H9 (cell line): ENCODE results near the gene HTN3. TPM values are rescaled to one million over a fixed set of nuclear protein-coding genes. Genes with fewer than 3 reads are reported as not detected.
"Not testable (repeated sequence)": the region's sequence is repeated elsewhere in the genome, so short reads cannot be mapped to it uniquely, and the experiment has no call there.

Experiments
- DNase-seq: peaks from one replicate; pipeline ENCODE4 v3.0.0-alpha.2; 2017
- H2AFZ ChIP-seq: one replicate; pipeline ENCODE4 v1.6.1; 2013; ENCODE audit warnings: mild to moderate bottlenecking, low read length, control low read depth, moderate library complexity
- H2AK5ac ChIP-seq: 2 replicates; pipeline ENCODE4 v1.6.1; 2013; ENCODE audit warnings: low read length, control low read depth, mixed read lengths; ENCODE audit not compliant: insufficient read length
- H2BK120ac ChIP-seq: one replicate; pipeline ENCODE4 v1.6.1; 2013; ENCODE audit warnings: low read depth, mild to moderate bottlenecking, low read length, control low read depth, inconsistent platforms; ENCODE audit not compliant: poor library complexity, severe bottlenecking
- H2BK12ac ChIP-seq: 2 replicates; pipeline ENCODE4 v1.6.1; 2013; ENCODE audit warnings: low read length, control low read depth, mixed read lengths, low read depth; ENCODE audit not compliant: insufficient read length
- H2BK15ac ChIP-seq: 2 replicates; pipeline ENCODE4 v1.6.1; 2013; ENCODE audit warnings: low read depth, low read length, control low read depth
- H2BK20ac ChIP-seq: one replicate; pipeline ENCODE4 v1.6.1; 2013; ENCODE audit warnings: low read depth, mild to moderate bottlenecking, low read length, control low read depth, inconsistent platforms; ENCODE audit not compliant: poor library complexity, severe bottlenecking
- H2BK5ac ChIP-seq: 2 replicates; pipeline ENCODE4 v1.6.1; 2013; ENCODE audit warnings: low read length, control low read depth, mixed read lengths; ENCODE audit not compliant: insufficient read length
- H3K14ac ChIP-seq: 2 replicates; pipeline ENCODE4 v1.6.1; 2013; ENCODE audit warnings: low read length, control low read depth; ENCODE audit not compliant: insufficient read depth
- H3K18ac ChIP-seq: 2 replicates; pipeline ENCODE4 v1.6.1; 2013; ENCODE audit warnings: low read depth, mild to moderate bottlenecking, mixed read lengths, low read length, control low read depth; ENCODE audit not compliant: insufficient read length
- H3K23ac ChIP-seq: 2 replicates; pipeline ENCODE4 v1.6.1; 2013; ENCODE audit warnings: low read length, control low read depth, mixed read lengths, low read depth; ENCODE audit not compliant: insufficient read length
- H3K23me2 ChIP-seq: 2 replicates; pipeline ENCODE4 v1.6.1; 2013; ENCODE audit warnings: low read depth, mild to moderate bottlenecking, mixed read lengths, low read length, control low read depth; ENCODE audit not compliant: insufficient read length, poor library complexity, severe bottlenecking
- H3K27ac ChIP-seq: 2 replicates; pipeline ENCODE4 v1.5.1; 2013; ENCODE audit warnings: low read length, control low read depth, mixed read lengths, low read depth; ENCODE audit not compliant: insufficient read length
- H3K27me3 ChIP-seq: 2 replicates; pipeline ENCODE4 v1.6.1; 2013; ENCODE audit warnings: low read length, control low read depth, inconsistent platforms; ENCODE audit not compliant: insufficient read depth
- H3K4ac ChIP-seq: 2 replicates; pipeline ENCODE4 v1.6.1; 2013; ENCODE audit warnings: low read depth, mild to moderate bottlenecking, control low read depth, inconsistent platforms, low read length, moderate library complexity
- H3K4me1 ChIP-seq: 2 replicates; pipeline ENCODE4 v1.6.1; 2013; ENCODE audit warnings: low read length, control low read depth, inconsistent platforms; ENCODE audit not compliant: insufficient read depth
- H3K4me2 ChIP-seq: 2 replicates; pipeline ENCODE4 v1.6.1; 2013; ENCODE audit warnings: low read length, control low read depth, mixed read lengths; ENCODE audit not compliant: insufficient read length, insufficient read depth
- H3K56ac ChIP-seq: 2 replicates; pipeline ENCODE4 v1.6.1; 2013; ENCODE audit warnings: low read depth, mild to moderate bottlenecking, mixed read lengths, low read length, control low read depth; ENCODE audit not compliant: insufficient read length
- H3K79me1 ChIP-seq: 2 replicates; pipeline ENCODE4 v1.6.1; 2013; ENCODE audit warnings: low read depth, mild to moderate bottlenecking, moderate library complexity, low read length, control low read depth, inconsistent platforms; ENCODE audit not compliant: insufficient read depth, poor library complexity, severe bottlenecking
- H3K79me2 ChIP-seq: 2 replicates; pipeline ENCODE4 v1.6.1; 2013; ENCODE audit warnings: low read length, control low read depth, inconsistent platforms; ENCODE audit not compliant: insufficient read depth
- H3K9ac ChIP-seq: 2 replicates; pipeline ENCODE4 v1.6.1; 2013; ENCODE audit warnings: low read length, control low read depth, mixed read lengths; ENCODE audit not compliant: insufficient read length; ENCODE audit errors: extremely low read depth
- H3K9me3 ChIP-seq: one replicate; pipeline ENCODE4 v1.6.1; 2013; ENCODE audit warnings: low read depth, low read length, inconsistent platforms; ENCODE audit not compliant: control insufficient read depth
- H3T11ph ChIP-seq: one replicate; pipeline ENCODE4 v1.6.1; 2013; ENCODE audit warnings: mild to moderate bottlenecking, low read length, control low read depth, inconsistent platforms
- H4K20me1 ChIP-seq: one replicate; pipeline ENCODE4 v1.6.1; 2013; ENCODE audit not compliant: control insufficient read depth, insufficient read length, insufficient read depth
- H4K5ac ChIP-seq: 2 replicates; pipeline ENCODE4 v1.6.1; 2013; ENCODE audit warnings: low read depth, mild to moderate bottlenecking, mixed read lengths, low read length, control low read depth; ENCODE audit not compliant: insufficient read length
- H4K8ac ChIP-seq: replicated peaks from 2 replicates; pipeline ENCODE4 v1.6.1; 2013; ENCODE audit warnings: low read length, control low read depth, mixed read lengths, low read depth; ENCODE audit not compliant: insufficient read length
- H4K91ac ChIP-seq: 2 replicates; pipeline ENCODE4 v1.6.1; 2013; ENCODE audit warnings: low read depth, mild to moderate bottlenecking, moderate library complexity, mixed read lengths, low read length, control low read depth; ENCODE audit not compliant: insufficient read length
- H3K27ac Mint-ChIP-seq, 3 experiments: 2 replicates in 2 of 3; 3 replicates in 1 of 3; pipeline ENCODE4 v1.8.0; 2020 to 2021; ENCODE audit warnings: mixed read lengths in 3 of 3, mild to moderate bottlenecking in 1 of 3, moderate library complexity in 1 of 3
- H3K27me3 Mint-ChIP-seq: 2 replicates; pipeline ENCODE4 v1.8.0; 2021; ENCODE audit warnings: low read depth, mild to moderate bottlenecking, moderate library complexity, mixed read lengths
- H3K36me3 Mint-ChIP-seq, 3 experiments: 2 replicates in 2 of 3; 3 replicates in 1 of 3; pipeline ENCODE4 v1.8.0; 2020 to 2021; ENCODE audit warnings: low read depth in 3 of 3, mixed read lengths in 3 of 3; ENCODE audit not compliant: insufficient read depth in 1 of 3
- H3K4me1 Mint-ChIP-seq, 2 experiments: 2 replicates each; pipeline ENCODE4 v1.8.0; 2020; ENCODE audit warnings: mixed read lengths in 2 of 2
- H3K4me3 Mint-ChIP-seq, 2 experiments: 2 replicates in 1 of 2; 3 replicates in 1 of 2; pipeline ENCODE4 v1.8.0; 2020 to 2021; ENCODE audit warnings: mild to moderate bottlenecking in 2 of 2, mixed read lengths in 2 of 2, moderate library complexity in 1 of 2
- H3K9me3 Mint-ChIP-seq, 2 experiments: 2 replicates in 1 of 2; 3 replicates in 1 of 2; pipeline ENCODE4 v1.8.0; 2020; ENCODE audit warnings: mild to moderate bottlenecking in 2 of 2, mixed read lengths in 2 of 2, moderate library complexity in 1 of 2
- WGBS: extraction: QIAGEN DNeasy Blood & Tissue Kit; methylation state at CpG from one replicate; pipeline ENCODE4 v1.1.7; 2013; ENCODE audit warnings: missing lambda C conversion rate, low lambda C conversion rate, mixed read lengths; ENCODE audit not compliant: insufficient read length; ENCODE audit errors: extremely low coverage; 5-methylcytosine and 5-hydroxymethylcytosine counted together
- total RNA-seq: library from RNA; stranded (reverse); gene quantifications from 2 replicates; pipeline ENCODE4 v1.2.1, GENCODE V29; 2021
- TF ChIP-seq, protein P1 (sequence below): fragments of 200-600 bp; sonication (generic); conservative IDR thresholded peaks from 3 replicates; pipeline ENCODE4 v1.8.0; 2021; ENCODE audit warnings: antibody characterized with exemption, mild to moderate bottlenecking

Gene HTN3
- total RNA-seq, 1 experiment from 2014 or later = not detected

DNA sequence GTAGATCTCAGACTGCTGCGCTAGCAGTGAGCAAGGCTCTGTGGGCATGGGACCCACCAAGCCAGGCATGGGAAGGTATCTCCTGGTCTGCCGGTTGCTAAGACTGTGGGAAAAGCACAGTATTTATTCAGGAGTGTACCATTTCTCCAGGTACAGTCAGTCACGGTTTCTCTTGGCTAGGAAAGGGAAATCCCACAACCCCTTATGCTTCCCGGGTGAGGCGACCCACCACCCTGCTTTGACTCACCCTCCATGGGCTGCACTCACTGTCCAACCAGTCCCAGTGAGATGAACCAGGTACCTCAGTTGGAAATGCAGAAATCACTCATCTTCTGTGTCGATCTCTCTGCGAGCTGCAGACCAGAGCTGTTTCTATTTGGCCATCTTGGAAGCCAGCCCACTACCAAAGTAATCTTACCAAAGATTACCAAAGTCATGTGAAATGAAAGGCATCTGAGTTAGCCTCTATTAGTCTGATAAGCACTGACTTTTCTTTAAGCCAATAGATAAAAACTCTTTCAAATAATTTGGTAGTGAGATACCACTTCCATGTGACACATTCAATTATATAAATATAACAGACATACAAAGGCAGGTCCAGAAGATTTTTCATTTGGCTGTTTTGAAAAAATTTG, 13.5 kb downstream of the HTN3 start:
- H3K9ac ChIP-seq = no peak overlapping the region
- no peaks in the 10 kb centered on the region for H3K27me3 ChIP-seq
- no peak overlapping the region for H3K27ac ChIP-seq
- H3K4me1 Mint-ChIP-seq = no peaks in the 10 kb centered on the region
- H2AK5ac ChIP-seq = no peak overlapping the region
- no peak overlapping the region for H2BK20ac ChIP-seq
- H3K4me3 Mint-ChIP-seq = no peak overlapping the region
- peaks cover 0 to 24% (median 3%) of the 10 kb centered on the region in 3 experiments; a peak in 4 of 7 replicates for H3K36me3 Mint-ChIP-seq
- no peak overlapping the region for H4K5ac ChIP-seq
- no peaks in the 10 kb centered on the region for H4K20me1 ChIP-seq
- H3K4me2 ChIP-seq = no peak overlapping the region
- H3K14ac ChIP-seq = no peak overlapping the region
- no peak overlapping the region for H4K91ac ChIP-seq
- H2AFZ ChIP-seq = no peak overlapping the region
- no peak overlapping the region for H2BK12ac ChIP-seq
- H2BK120ac ChIP-seq = no peak overlapping the region
- no peaks in the 10 kb centered on the region for H3K4me1 ChIP-seq
- H3K79me2 ChIP-seq = no peaks in the 10 kb centered on the region
- TF ChIP-seq, protein P1, sequence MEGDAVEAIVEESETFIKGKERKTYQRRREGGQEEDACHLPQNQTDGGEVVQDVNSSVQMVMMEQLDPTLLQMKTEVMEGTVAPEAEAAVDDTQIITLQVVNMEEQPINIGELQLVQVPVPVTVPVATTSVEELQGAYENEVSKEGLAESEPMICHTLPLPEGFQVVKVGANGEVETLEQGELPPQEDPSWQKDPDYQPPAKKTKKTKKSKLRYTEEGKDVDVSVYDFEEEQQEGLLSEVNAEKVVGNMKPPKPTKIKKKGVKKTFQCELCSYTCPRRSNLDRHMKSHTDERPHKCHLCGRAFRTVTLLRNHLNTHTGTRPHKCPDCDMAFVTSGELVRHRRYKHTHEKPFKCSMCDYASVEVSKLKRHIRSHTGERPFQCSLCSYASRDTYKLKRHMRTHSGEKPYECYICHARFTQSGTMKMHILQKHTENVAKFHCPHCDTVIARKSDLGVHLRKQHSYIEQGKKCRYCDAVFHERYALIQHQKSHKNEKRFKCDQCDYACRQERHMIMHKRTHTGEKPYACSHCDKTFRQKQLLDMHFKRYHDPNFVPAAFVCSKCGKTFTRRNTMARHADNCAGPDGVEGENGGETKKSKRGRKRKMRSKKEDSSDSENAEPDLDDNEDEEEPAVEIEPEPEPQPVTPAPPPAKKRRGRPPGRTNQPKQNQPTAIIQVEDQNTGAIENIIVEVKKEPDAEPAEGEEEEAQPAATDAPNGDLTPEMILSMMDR = no peak
- no peaks in the 10 kb centered on the region for H3K9me3 ChIP-seq
- H3K79me1 ChIP-seq = no peaks in the 10 kb centered on the region
- no peak overlapping the region for H3K23ac ChIP-seq
- no peak overlapping the region for H3K56ac ChIP-seq
- H3K27me3 Mint-ChIP-seq = no peaks in the 10 kb centered on the region; the same call in 1 of the 2 replicates
- no peak overlapping the region for H2BK5ac ChIP-seq
- peaks cover 16 to 21% of the 10 kb centered on the region in 2 experiments for H3K9me3 Mint-ChIP-seq
- H3T11ph ChIP-seq = no peak overlapping the region
- no peaks in the 10 kb centered on the region for H3K23me2 ChIP-seq
- H2BK15ac ChIP-seq = no peak overlapping the region
- H3K4ac ChIP-seq = no peak overlapping the region
- H3K27ac Mint-ChIP-seq = no peak overlapping the region
- H4K8ac ChIP-seq = no peak overlapping the region
- no peak overlapping the region for H3K18ac ChIP-seq
- no peak for DNase-seq
- no CpG with 5 or more reads among the region's 7 CpGs for WGBS

DNA sequence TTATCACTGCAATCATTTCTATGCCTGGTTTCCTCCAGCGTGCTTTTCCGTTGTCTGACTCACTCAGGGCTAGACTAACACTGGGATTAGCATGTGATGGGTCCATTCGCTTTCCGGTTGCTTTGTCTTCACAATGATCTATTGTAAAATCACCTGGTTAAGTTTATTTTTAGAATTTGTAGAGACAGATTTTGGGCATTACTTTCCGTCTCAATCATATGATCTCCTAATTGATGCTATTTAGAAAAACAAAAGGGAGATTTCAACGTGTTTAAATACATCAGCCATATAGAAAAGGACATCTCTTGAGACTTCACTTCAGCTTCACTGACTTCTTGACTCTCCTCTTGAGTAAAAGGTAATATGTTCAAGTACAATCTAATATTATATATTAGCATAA, 21.9 kb downstream of the HTN3 start, which contains the start of gene HTN1:
TSS of gene HTN1 (plus strand) at position 301 of the 400 bp plus-strand sequence. CDS start 2,639 bp downstream, outside the sequence.
- DNase-seq, H3K27ac Mint-ChIP-seq, H4K20me1 ChIP-seq, H4K5ac ChIP-seq, H3K18ac ChIP-seq, H2BK15ac ChIP-seq, H3K79me1 ChIP-seq, H2BK12ac ChIP-seq, H2AFZ ChIP-seq, H2BK20ac ChIP-seq, H3K9ac ChIP-seq, H3K9me3 ChIP-seq, H3K4me2 ChIP-seq, H3K27me3 ChIP-seq, H3T11ph ChIP-seq, H2AK5ac ChIP-seq, H3K36me3 Mint-ChIP-seq, H2BK120ac ChIP-seq, H3K9me3 Mint-ChIP-seq, H3K14ac ChIP-seq, H2BK5ac ChIP-seq, H3K79me2 ChIP-seq, H3K23me2 ChIP-seq, H4K8ac ChIP-seq, H3K23ac ChIP-seq, H3K27me3 Mint-ChIP-seq, H3K4ac ChIP-seq, H3K56ac ChIP-seq, H4K91ac ChIP-seq, H3K4me1 Mint-ChIP-seq, H3K4me3 Mint-ChIP-seq, H3K27ac ChIP-seq, H3K4me1 ChIP-seq: not testable (repeated sequence)
- no CpG with 5 or more reads among the region's 6 CpGs for WGBS
